GM18858 (cell line): ENCODE measurements around the gene ZKSCAN3.
"Not testable (repeated sequence)": the region's sequence is repeated elsewhere in the genome, so short reads cannot be mapped to it uniquely, and the experiment has no call there.

Source experiments
- ATAC-seq: cut with Tn5 transposase; IDR thresholded peaks from one replicate; pipeline ENCODE4 v1.9.1; 2021; ENCODE audit not compliant: unreplicated experiment

The ZKSCAN3 gene

DNA sequence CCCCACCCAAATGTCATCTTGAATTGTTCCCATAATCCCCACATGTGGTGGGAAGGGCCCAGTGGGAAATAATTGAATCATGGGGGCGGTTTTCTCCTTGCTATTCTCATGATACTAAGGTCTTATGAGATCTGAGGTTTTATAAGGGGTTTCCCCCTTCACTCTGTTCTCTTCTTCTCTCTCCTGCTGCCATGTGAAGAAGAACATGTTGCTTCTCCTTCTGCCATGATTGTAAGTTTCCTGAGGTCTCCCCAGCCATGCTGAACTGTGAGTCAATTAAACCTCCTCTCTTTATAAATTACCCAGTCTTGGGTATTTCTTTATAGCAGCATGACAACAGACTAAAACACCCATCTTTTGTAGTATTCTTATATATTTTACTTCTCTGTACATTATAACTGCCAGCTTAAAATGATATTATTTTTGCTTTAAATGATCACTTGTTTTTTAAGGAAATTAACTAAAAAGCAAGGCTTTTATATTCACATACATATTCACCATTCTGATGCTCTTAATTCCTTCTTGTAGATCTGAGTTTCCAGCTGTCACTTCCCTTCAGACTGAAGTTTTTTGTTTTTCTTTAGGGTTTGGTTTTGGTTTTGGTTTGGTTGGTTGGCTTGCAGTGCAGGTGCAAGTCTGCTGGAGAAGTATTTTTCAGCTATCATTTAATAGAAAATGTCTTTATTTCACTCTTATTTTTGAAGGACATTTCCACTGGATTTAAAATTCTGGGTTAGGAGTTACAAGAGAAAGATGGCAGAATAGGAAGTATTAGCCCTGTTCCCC is 9.2 kb upstream of the ZKSCAN3 start:
- no peak for ATAC-seq

- no peak for ATAC-seq
Observed at GRCh38 chr6:28343898-28344677, 5.7 kb upstream of the ZKSCAN3 start.

- no peak for ATAC-seq
Observed at GRCh38 chr6:28345201-28345600, 4.5 kb upstream of the ZKSCAN3 start.

GRCh38 chr6:28347119-28347518 is 2.6 kb upstream of the ZKSCAN3 start:
- ATAC-seq = no peak

- ATAC-seq = no peak
Observed at GRCh38 chr6:28349344-28349891, 329 bp upstream of the ZKSCAN3 start.

- ATAC-seq = no peak
Observed at GRCh38 chr6:28351087-28351486, 1.3 kb downstream of the ZKSCAN3 start.

DNA sequence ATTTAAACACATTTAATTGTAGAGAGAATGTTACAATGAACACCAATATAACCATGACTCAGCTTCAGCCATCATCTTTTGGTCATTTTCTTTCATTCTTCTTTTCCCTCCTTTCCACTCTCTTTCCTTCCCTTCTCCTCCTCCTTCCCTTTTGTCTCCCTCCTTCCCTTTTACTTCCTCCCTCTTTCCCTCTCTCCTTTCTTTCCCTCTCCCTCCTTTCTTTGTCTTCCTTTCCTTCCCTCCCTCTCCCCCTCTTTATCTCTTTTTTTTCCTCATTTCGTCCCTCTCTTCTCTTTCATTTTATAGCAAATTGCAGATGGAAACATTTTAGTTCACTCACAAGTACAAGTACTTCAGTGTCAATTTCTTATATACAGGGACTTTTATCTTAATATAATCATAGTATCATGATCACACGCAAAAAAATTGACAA is 1.8 kb downstream of the ZKSCAN3 start:
- ATAC-seq = no peak

DNA sequence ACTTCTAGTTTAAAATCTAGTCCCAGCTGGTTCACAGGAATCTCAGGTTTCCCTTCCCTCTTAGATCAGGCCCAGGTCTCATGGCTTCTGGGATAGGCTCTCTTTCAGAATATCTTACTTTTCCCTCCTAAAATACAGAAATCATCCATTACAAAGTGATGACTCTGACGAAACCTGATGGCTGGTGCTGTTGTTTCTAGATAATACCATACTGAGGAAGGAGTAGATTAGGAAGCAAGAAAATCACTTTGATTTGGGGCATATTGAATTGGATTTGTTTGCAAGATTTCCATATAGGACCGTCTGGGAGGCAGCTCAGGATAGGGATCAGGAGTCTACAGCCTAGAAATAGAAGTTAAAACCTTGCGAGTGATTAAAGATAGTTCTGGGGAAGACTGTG is 3.6 kb downstream of the ZKSCAN3 start:
- ATAC-seq = no peak

GRCh38 chr6:28353981-28354676 is 4.4 kb downstream of the ZKSCAN3 start:
- ATAC-seq = no peak

DNA sequence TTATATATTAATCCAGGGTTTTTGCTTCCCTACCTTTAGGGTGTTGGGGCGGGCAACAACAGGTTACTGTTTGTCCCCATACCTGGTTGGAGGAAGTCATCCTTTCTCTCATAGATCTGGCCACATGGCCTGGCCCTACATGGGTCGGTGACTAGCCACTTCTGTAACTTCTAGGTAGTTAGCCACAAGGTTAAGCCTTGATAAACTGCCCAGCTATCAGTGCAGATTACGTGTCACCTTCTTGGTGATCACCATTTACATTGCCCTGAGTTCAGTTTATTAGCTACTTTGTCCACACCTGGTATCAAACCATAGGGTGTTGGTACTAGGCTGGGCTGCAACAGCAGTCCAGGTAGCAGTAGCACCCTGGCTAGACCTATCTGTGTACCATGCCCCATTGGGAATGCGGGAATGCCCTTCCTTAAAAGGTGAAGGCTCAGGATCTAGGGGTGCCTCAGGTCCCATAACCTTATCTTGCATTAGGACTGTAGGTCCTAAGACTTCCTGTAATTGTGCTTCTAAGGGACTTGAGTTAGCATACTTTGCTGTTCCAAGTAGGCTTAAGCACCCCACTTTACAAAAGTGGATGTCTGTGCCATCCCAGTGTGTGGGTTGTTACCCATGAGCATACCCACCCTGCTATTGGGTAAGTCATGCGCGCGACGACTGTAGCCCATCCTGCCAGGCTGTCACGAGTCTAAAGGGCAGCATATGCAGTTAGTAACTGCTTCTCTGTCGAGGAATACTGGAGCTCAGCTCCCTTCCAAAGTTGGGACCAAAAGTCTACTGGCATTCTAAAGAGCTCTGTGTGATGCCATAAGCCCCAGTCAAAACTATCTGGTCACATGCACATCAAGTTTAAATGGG is 5.2 kb downstream of the ZKSCAN3 start:
- no peak for ATAC-seq

DNA sequence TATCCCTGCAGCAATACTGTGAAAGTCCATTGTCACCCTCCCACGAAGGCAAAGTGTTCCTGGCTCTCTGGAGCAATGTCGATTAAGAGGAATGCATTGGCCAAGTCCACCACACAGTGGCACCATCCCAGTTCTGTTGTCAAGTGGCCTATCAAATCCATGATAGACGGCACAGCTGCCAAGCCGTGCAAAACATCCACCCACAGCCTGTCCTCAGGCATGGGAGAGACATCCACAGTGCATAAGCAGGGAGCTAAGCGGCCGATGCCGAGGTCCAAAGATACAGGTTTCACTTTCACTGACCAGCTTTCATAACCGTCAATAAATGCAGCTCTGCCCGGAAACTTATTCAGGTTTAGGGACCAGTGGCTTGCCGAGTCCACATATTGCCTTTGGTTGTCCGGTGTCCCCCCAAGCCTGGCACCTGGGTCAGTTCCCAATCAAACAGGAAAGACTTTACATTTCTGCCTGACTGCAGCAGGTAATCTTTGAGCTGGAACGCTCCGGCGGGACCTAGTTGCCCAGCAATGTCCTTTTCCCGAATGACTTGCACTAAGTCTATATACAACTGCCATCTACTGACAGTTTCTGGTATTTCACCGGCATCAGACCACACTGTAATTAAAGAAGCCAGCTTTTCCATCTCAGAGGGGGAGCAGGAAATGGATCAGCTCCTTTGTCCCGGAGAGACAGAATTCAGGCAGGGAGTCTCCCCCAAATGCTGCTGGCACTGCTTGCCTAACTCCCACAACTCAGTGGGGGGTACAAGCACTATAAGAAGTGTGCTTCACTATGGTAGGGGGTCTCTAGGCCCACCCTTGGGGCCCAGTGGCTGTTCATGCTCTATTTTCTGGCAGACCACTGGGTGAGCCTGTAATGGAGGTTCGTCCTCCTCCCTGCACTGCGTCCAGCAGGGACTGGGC is 6.3 kb downstream of the ZKSCAN3 start:
- no peak for ATAC-seq

DNA sequence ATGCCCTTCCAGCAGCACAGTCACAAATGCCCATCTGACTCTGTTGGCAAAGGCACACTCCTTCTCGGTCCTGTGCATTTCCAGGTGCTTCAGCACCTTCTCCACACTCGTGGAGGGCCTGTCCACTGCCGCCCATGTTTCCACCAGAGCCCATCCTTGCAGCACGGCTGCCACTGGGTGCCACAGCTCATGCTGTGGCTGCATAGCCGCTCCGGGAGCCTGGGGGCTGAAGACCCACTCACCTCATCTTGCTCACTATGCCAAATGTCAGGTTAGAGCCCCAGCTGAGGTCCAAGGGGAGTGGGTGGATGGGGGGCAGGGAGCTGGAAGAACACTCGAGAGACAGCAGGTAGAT is 6.9 kb downstream of the ZKSCAN3 start:
- no peak for ATAC-seq

DNA sequence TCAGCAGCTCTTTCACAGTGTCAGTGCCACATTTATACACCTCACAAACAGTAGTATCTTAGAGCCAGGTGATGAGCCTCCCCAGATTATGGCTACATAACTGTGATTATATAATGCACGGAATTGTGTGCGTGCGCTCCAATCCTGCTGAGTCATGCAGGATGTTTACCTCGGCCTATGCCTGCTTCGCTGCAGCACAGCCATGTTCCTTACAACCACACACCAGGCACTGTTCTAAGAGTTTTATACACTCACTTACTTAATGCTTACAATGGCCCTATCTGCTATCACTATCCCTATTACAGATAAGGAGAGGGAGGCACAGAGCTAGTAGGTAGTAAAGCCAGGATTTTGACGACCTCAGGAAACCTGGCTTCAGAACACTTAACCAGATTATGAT is 7.3 kb downstream of the ZKSCAN3 start:
- no peak for ATAC-seq

- ATAC-seq = not testable (repeated sequence)
Observed at GRCh38 chr6:28359562-28359961, 9.8 kb downstream of the ZKSCAN3 start.

DNA sequence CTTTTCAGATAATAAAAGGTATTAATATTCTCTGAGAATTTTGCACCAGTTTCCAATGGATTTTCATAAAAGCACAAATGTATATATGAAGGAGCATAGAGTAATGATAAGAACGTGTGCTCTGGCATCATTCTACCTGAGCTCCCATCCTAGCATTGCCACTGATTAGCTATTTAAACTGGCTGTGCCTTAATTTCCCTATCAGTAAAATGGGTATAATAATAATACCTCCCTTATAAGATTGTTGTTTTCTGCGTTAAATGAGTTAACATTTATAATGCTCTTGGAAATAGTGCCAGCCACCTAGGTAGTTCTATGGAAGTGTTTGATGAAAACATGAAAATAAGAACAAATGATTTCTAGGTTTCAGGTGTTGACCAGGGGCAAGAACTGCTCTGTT is 11.2 kb downstream of the ZKSCAN3 start:
- ATAC-seq = no peak

- ATAC-seq = not testable (repeated sequence)
Observed at GRCh38 chr6:28365590-28365989, 15.8 kb downstream of the ZKSCAN3 start.

GRCh38 chr6:28368522-28368921 is 18.8 kb downstream of the ZKSCAN3 start:
- peak; percentile 80 for ATAC-seq

GRCh38 chr6:28369463-28369862 is 19.7 kb downstream of the ZKSCAN3 start:
- no peak for ATAC-seq

DNA sequence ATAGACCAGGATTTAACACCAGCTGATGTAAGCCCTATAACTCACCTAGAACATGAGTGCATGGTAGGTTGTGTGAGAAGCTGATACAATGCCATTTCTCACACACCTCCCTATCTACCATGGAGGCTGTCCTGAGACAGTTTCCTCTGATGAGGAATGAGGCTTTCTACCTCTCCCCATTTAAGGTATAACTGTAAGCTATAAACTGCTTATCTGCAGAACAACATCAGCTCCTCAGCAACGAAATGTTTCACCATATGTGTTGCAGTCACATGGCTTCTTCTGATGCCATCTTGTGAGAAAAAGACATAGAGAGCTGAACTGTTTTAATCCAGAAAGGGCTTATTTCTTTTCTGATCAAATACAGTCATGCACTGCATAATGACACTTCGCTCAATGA is 20.7 kb downstream of the ZKSCAN3 start:
- ATAC-seq = no peak

GRCh38 chr6:28371280-28371679 is 21.5 kb downstream of the ZKSCAN3 start:
- ATAC-seq = no peak
